PC-3 (cell line): ENCODE measurements around the gene ATN1.

Experiments used
- CTCF ChIP-seq: fragments of 300-600 bp; sonication (generic); conservative IDR thresholded peaks from 2 replicates; pipeline ENCODE4 v1.5.1; 2017; ENCODE audit warnings: antibody characterized with exemption, low read depth, mild to moderate bottlenecking, low read length
- EZH2phosphoT487 ChIP-seq: fragments of 300-600 bp; sonication (generic); IDR thresholded peaks from 2 replicates; pipeline ENCODE4 v1.6.1; 2018; ENCODE audit warnings: mild to moderate bottlenecking, antibody characterized with exemption, low read length, borderline replicate concordance

DNA sequence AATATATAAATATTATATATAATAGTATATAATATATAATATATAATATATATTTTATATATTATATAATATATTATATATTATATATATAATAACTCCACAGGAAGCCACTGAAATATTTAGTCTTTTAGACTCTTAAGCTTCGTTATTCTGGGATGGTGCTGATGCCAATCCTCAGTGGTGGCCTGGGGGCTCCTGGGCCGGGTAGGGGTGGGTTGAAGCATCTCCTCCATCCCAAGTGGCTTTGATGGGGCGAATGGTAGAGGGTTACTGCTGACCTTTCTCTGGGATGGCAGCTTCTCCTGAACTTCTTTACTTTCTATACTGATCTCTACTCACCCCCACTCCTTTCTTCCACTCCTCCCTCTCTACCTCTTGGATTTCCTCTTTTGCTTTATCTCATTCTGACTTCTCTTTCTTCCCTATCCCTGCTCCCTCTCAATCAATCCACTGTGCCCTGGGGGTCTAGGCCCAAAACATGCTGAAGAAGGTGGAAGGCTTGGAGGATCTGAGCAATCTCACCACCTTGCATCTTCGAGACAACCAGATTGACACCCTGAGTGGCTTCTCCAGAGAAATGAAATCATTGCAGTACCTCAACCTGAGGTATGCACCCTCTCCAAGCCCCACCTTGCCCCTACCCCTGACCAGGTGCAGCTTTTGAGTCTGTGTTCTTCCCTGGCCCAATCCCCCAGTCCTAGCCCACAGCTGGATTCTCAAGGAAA lies 18.2 kb upstream of the ATN1 start:
- no peak for TF ChIP-seq CTCF
- no peak for TF ChIP-seq EZH2phosphoT487
